Skin of body (tissue), 2 donors: ENCODE data around the gene SYT1. TPM values are rescaled to one million over a fixed set of nuclear protein-coding genes. Genes with fewer than 3 reads are reported as not detected.
"Not testable (repeated sequence)": the region's sequence is repeated elsewhere in the genome, so short reads cannot be mapped to it uniquely, and the experiment has no call there.

ENCODE experiments used
- DNase-seq: peaks from one replicate; lab custom pipeline; 2025; lab: John Stamatoyannopoulos, UW
- total RNA-seq: library from RNA; depleted of rRNA; stranded (reverse); fragments of >200 nt; gene quantifications from one replicate; pipeline ENCODE4 v1.2.3, GENCODE V29; 2014

The SYT1 gene
- total RNA-seq, 1 donor from 2014 or later: 0.99 TPM

DNA sequence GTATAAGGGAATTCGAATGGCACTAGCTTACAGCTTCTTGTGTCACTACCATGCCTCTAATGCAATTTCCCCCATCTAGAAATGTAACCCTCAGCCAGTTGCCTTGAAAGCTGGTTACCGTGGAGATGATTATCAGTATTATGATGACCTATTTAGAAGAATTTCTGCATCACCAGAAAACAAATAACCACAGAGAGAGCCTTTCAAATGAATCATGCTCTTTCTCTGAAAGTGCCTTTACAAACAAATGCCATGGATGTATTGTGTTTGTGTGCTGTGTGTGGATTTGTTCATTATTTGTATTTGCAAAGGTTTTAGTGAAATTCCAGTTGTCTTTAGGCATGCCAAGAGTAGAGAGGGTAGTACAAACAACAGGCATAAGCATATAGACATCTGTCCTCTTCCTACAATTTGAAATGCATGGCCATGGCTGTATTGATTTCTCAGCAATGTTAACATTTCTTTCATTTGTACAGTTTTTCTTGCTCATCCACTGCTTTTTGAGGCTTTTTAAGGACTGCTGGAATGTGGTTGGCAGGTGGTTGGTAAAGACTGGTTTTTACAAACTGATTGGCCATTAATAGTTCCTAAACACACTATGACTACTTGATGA lies 559.6 kb downstream of the SYT1 start:
- DNase-seq: no peak

DNA sequence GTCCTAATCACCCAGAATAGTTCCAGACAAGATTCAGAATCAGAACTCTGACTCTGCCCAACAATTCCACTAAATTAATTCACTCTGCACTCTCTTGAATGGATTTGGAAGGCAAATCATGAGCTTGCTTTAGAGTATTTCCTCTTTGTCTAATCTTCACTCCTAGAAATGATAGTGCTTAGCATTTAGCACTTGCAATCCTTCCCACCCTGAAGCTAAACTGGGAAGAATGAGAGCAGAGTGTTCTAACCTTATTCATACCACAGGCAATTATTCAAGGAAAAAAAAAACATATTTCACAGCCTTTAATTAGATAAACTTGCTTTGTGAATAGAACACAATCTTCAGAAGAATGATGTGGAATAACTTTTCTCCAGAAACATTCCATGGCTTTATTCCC lies 561.5 kb downstream of the SYT1 start:
- no peak for DNase-seq

DNA sequence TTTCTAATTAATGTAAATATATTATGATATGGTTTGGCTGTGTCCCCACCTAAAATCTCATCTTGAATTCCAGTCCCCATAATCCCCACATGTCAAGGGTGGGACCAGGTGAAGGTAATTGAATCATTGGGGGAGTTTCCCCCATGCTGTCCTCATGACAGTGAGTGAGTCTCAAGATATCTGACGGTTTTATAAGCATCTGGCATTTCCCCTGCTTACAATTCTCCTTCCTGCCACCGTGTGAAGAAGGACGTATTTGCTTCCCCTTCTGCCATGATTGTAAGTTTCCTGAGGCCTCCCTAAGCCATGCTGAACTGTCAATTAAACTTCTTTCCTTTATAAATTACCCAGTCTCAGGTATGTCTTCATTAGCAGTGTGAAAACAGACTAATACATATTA lies 562.2 kb downstream of the SYT1 start:
- DNase-seq: not testable (repeated sequence)

DNA sequence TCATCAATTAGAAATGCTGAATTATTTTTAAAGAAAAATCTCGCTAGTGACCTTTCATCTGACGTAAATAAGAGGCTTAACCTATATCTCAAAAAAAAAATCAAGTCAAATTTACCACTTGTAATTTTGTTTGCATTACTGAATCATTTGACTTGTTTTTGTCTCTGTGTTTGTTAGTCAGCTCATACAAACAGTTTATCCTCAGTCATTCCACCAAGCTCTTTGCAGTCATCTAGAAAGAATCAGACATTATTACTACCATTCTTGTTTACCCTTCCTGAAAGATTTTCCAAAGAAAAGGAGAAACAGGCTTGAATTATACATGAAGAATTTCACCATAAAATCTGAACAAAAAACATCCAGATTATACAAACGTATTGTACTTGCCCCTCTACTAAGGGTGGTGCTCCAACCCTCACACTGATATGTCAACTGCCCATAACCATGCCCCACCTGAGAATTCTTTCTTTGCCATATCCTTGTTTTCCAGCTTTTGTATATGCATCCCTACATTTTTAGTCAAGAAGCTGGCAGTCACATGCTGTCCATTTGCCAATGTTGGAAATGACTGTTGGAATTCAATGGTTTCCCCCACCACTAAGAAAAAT lies 569.0 kb downstream of the SYT1 start:
- DNase-seq: no peak

DNA sequence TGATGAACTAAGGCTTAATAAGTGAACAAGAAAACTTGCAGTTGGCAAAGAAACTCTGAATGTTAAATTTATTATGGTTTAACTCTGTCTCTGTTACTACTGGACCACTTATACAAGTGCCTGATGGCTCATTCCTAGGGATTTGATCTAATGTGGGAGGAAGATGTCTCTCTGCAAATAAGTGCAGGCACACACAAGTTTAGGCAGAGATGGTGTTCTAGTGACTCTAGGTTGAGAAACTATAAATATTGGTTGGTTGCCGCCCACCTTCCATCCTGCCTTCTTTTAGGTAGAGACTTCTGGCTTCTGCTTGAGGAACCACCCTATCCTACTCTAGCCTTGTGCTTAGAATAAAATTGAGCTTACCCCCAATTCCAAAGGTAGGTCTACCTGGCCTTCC lies 570.0 kb downstream of the SYT1 start:
- no peak for DNase-seq

DNA sequence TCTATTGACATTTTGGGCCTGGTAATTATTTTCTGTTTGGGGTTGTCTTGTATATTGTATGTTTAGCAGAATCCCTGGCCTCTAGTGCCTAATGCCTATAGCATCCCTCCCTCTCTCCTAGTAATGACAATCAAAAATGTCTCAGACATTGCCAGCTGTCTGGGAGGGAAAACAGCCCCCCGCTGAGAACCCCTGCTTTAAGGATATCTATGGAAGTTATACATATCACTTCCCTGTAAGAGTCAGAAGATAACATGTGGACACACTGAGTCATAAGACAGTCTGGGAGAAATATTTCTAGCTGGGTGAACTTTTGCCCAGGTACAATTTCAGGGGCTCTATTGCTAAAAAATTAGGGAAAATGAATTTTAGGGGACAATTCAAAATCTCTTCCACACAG lies 571.2 kb downstream of the SYT1 start:
- DNase-seq: no peak

DNA sequence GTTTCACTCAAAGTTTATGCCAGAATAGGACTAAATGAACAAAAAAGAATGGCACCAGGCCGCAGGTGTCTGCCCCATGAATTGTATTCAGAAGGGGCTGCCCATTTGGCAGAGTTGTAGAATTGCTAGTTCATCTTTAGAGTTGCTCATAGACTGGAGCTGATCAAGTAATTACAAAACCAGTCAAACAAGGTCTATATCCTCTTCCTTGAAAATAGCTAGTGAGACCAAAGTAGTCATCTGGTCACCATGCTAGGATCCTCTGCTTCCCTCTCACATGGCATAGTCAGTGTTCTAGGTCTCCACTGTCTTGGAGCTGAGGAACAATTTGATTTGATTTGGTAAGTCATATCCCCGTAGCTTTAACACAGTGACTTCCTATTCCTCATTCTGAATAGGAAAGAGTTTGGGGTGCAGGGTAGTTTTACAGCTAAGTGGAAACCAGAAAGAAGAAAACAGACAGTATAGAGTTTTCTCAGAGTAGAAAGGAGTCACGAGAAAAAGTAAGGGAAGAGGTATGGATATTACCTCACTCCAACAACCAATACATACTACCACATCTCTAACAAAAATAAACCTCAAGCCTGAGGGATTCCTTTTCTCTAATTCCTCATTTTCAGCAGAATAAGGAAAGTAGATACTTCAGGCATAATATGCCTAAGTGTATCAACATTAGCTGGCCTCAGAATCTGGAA lies 574.1 kb downstream of the SYT1 start:
- DNase-seq: no peak

DNA sequence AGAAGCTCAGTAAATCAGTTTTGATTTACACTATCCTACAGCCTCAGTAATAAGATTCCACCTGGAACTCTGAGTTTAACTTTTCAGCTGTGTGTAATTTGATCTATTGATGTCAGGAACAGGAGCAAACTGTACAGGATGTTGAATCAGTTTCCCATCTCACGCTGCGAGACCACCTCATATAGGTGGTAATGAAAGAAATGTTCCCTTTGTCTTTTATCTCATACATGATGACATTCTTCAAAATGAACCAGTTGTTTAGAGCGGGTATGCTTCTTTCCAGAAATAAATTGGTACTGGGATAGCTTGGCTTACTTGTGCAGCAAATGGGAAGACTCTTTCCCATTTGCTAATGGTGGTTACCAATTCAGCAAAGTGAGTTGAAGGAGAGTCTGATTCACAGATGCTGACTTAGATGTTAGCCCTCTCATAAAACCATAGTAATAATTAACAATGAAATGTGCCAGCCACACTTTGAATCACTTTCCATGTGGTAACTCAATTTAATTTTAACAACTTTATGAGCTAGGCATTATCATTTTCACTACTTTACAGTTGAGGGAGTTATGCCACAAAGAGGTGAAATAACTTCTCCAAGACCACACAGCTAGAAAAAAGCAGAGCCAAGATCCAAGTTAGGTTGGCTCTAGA lies 574.7 kb downstream of the SYT1 start:
- DNase-seq: no peak

DNA sequence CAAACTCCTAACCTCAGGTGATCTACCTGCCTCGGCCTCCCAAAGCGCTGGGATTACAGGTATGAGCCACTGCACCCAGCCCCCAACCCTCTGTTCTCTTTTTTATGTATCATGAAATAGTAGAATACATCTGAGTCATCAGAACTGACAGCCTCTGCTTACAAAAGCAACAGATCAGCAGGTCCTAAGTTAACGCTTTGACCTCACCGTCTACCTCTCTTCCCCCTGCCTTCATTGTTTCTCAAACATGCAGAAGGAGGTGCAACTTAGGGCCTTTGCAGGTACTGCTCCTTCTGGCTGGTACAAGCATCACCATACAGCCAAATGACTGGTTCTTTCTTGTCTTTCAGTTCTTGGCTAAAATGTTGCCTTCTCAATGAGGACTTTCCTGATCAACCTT lies 577.0 kb downstream of the SYT1 start:
- DNase-seq: no peak

DNA sequence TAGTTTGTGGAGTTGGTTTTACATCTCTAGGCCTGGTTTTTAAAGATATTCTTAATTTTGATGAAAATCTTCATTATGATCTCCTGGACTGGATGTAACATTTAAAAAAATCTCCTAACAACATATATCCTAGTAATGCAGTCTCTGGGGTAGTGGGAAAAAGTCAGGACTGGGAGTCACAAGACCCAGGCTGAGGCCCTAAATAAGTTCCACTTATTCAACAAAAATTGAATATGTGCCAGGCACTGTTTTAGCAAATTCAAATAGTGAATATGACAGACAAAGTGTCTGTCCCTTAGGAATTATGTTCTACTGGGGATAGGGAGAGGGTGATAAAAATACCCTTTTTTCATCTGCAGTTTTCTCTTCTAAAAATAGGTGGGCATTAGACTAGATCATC lies 577.8 kb downstream of the SYT1 start:
- no peak for DNase-seq

DNA sequence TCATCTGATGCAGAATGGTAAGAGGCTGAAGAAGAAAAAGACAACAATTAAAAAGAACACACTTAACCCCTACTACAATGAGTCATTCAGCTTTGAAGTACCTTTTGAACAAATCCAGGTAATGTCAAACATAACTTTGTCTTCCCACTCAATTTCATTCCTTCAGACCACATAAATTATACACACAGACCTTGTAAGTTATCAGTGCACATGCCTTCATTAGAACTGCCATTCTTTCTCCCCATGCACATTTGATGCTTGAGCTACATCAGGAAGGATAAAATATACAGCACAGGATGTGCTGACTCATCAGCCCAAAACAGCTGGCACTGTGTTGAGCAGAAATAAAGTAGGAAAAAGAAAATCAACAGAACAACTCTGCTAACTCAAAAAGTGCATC lies 579.5 kb downstream of the SYT1 start:
- DNase-seq: no peak

DNA sequence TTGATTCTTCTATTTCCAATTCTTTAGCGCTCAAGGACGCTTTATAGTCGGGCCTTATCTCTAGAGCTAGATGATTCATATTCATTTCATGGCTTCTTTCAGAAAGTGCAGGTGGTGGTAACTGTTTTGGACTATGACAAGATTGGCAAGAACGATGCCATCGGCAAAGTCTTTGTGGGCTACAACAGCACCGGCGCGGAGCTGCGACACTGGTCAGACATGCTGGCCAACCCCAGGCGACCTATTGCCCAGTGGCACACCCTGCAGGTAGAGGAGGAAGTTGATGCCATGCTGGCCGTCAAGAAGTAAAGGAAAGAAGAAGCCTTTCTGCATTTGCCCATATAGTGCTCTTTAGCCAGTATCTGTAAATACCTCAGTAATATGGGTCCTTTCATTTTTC lies 584.2 kb downstream of the SYT1 start:
- DNase-seq: no peak

DNA sequence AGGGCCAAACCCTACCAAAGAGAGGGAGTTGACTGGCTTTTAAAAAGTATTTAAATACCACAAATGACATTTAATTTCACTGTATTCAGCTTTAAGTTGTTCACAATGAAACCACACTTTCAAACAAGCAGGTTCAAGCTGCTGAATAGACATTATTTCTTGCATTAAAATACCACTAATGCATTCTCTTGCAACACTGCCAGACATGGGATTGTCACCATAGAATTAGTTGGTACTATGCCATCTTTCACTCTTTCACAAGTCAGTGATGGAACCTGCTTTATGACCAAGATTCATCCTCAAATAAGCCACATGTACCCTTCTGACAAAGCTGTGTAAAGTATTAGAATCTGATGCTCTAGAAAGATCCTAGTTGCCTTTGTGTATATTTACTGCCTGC lies 586.8 kb downstream of the SYT1 start:
- DNase-seq: no peak

DNA sequence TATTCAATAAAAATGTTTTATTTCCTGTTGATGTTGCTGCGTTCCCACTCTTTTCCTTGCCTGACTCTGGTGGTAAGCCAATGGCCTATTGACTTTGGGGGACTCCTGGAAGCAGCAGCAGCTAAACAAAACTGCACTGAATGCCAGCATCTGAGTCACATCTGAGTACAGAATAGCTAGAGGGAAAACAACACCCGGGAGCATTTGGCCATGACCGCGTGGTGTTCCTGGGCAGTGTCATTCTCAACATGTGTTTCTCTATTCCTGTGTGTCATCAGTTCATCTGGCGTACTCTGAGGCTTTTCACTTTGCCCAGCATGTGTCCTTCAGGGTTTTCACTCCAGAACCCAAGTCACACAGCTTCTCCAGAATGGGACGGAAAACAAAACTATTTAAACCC lies 587.4 kb downstream of the SYT1 start:
- peak; percentile 80 for DNase-seq

DNA sequence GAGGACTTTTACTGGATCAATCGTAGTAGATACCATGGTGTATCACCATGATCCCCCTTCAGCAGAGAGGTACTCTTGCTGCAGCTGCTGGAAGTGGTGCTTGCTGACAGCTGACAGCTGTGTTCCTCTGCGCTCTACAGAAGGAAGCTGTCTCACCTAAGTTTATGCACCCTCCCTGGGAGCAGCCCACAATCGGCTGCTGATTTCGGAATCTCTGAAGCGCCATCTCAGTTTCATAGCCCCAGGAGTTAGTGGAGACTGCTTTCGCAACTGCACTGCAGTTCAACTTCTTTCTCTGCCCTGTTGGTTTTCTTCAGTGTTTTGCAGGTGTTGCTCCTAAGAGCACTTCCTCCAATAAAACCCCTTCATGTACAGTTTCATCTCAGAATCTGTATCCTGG lies 588.3 kb downstream of the SYT1 start:
- DNase-seq: no peak

DNA sequence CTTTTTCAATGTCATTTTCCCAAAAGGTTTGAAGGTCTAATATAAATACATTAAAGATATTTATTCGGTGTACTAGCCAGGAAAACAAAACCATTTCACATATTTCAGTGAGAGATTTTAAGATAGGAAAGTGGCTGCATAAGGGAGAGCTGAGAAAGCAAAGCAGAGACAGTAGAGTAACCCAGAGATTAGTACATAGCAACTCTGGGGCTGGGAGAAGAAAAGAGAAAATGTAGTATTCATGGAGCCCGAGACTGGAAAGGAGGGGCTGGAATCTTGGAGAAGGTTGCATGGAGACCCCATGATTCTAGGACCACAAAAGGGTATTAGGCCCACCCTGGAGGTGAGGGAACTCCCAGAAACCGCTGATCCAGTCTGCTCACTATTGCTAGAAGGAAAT lies 589.2 kb downstream of the SYT1 start:
- no peak for DNase-seq

DNA sequence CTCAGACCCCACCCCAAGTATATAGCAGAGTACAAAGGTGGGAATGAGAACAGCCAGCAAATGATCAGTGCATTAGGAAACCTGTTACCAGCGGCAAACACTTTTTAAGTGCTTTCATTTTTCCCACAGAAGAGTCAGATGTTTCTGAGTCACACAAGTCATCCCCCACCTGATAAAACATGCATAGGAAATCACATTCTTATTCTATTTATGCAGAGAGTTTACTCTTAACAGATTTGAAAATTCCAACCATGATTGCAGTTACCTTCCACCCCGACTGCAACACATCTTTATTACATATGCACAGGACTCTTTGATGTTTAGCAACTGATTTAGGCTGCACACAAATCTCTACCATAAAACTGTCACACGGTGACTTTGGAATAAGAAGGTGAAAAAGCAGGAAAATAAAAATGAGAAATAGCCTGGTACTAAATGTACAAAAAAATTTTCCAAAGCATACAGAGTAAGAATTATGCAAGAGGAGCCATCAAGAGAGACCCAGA lies 589.8 kb downstream of the SYT1 start:
- no peak for DNase-seq

DNA sequence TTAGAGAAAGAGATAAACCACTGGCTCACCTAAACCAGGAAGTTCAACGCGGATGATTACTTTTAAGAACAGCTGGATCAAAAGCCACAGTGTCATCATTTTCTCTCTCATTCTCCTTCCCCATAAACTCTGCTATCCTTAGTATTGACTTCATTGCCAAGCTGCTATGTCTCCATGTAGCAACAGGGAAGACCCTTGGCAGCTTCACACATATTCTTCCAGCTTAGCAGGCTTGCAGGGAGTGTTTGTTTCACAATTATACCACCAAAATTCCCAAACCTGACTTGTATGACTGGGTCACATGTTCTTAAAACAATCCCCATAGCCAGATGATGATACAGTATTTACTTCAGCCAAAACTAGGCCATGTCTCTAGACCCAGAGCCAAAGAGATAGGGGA lies 590.7 kb downstream of the SYT1 start:
- DNase-seq: peak; percentile 15

DNA sequence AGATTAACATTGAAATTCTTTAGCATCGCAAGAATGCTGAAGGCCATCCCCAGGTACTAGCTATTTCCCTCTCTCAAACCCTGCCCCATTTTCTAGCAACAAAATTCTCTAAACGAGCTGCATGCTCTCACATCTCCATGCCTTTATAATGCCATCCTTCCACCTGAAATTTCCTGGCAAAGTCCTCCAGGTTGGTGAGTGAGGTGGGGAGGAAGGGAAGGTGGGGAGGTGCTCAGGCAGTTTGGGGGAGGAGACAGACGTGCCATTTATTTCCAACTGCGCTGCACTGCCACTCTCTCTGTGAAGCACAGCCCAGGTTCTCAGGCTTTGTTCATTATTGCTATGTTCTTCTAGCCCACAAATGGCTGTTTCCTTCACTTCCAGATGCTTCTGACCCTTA lies 617.7 kb downstream of the SYT1 start:
- DNase-seq: no peak

DNA sequence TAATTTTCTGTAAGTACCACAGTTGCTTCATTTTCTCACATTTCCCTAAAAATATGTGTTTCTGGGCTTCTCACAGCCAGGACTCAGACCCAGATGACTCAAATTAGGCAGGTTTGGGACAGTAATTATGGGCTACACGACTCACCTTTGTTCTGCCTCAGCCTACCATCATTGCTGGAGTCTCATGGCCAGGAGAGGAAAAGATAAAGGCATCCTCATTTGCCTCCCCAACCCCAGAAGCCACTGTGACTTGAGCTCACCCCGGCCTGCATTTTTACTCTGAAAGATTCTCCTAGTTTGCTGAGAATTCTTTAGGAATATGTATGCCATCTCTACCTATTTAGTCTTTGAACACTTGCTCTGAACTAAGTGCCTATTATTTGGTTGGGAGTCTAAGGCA lies 618.3 kb downstream of the SYT1 start:
- DNase-seq: no peak

DNA sequence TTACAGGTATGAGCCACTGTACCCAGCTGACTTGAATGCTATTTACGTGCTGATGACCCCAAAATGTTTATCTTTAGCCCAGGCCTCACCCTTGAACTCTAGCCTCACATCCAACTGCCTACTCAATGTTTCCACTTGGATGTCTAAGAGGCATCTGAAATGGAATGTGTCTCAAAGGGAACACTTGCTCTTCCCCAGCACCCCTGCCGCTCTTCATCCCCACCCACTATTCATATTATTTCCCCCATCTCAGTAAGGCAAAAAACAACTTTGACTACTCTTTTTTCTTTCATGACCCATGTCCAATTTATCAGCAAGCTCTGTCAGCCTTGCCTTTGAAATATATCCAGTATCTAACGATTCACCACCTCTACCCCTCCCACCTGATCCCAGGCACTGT lies 621.6 kb downstream of the SYT1 start:
- no peak for DNase-seq

DNA sequence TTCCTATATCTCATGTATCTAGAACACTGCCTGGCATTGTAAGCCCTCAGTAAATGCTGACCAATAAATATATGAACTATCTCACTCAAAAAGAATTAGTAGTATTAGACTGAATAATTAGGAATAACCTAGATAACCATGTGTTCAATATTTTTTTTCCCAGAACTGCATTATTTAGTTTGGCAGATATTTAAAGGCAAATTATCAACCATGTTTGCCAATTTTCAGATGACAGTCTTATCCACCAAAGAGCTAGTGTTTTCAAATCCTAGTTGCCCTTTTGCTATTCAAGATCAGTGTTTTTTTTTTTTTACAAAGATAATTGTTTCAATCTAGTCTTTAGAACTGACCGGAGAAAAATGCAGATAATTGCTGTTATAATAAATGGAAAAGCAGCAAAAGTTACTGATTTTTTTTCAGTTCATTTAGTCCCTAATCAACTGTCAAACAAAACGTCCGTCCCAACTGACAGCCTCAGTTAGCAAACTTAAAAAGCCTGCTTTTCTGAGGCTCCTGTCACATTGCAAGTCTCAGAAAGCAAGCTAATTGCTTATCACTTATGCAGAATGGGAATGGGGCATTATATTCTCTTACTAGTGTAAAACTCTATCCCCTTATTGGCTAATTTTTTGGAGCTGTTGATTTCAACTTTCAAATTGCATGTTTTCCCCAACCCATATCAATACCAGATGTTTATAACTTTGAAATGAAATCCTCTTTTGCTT lies 623.0 kb downstream of the SYT1 start:
- no peak for DNase-seq
